Brain microvascular endothelial cell (primary cell): Measurements from ENCODE around the gene ZNF862.

Source experiments
- DNase-seq: peaks from one replicate; pipeline ENCODE4 v3.0.0-alpha.2; 2020
- H3K27ac ChIP-seq: fragments of 250-450 bp; sonication (Bioruptor Pico); 2 replicates; pipeline ENCODE4 v1.5.1; 2020; ENCODE audit warnings: mild to moderate bottlenecking, moderate library complexity
- H3K27me3 ChIP-seq: fragments of 250-450 bp; sonication (Bioruptor Pico); replicated peaks from 2 replicates; pipeline ENCODE4 v1.5.1; 2020; ENCODE audit warnings: mild to moderate bottlenecking
- H3K36me3 ChIP-seq: fragments of 250-450 bp; sonication (Bioruptor Pico); replicated peaks from 2 replicates; pipeline ENCODE4 v1.5.1; 2020; ENCODE audit warnings: mild to moderate bottlenecking
- H3K4me3 ChIP-seq: 2 replicates; pipeline ENCODE4 v1.5.1; 2011; ENCODE audit warnings: low read depth, mild to moderate bottlenecking, control low read depth, low read length, moderate library complexity
- in situ Hi-C: cut with HindIII; loops from 2 replicates; pipeline ENCODE4 v1.10.0; 2017; ENCODE audit warnings: low sequenced_read_pairs, low pct_ligation_motif_present
- TF ChIP-seq, protein P1 (sequence below): IDR thresholded peaks from 2 replicates; pipeline ENCODE4 v1.5.1; 2011; ENCODE audit warnings: low read depth, mild to moderate bottlenecking, moderate library complexity, low read length, control low read depth, inconsistent platforms; ENCODE audit errors: missing control alignments

ZNF862 gene

DNA sequence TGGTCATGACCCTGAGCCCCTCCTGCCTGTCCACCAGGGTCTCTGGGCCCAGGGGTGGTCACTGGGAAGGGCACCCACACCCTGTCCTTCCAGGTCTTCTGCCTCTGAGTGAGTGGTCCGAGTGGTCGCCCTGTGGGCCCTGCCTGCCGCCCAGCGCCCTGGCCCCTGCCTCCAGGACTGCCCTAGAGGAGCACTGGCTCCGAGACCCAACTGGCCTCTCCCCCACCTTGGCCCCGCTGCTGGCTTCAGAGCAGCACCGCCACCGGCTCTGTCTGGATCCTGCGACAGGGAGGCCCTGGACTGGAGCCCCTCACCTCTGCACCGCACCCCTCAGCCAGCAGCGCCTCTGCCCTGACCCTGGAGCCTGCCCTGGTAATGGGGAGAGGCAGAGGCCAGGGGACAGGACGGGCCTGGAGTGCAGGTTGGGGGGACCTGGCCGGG, 13.9 kb upstream of the ZNF862 start:
- TF ChIP-seq, protein P1, sequence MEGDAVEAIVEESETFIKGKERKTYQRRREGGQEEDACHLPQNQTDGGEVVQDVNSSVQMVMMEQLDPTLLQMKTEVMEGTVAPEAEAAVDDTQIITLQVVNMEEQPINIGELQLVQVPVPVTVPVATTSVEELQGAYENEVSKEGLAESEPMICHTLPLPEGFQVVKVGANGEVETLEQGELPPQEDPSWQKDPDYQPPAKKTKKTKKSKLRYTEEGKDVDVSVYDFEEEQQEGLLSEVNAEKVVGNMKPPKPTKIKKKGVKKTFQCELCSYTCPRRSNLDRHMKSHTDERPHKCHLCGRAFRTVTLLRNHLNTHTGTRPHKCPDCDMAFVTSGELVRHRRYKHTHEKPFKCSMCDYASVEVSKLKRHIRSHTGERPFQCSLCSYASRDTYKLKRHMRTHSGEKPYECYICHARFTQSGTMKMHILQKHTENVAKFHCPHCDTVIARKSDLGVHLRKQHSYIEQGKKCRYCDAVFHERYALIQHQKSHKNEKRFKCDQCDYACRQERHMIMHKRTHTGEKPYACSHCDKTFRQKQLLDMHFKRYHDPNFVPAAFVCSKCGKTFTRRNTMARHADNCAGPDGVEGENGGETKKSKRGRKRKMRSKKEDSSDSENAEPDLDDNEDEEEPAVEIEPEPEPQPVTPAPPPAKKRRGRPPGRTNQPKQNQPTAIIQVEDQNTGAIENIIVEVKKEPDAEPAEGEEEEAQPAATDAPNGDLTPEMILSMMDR = no peak
- H3K36me3 ChIP-seq = no peaks in the 10 kb centered on the region
- H3K27me3 ChIP-seq = no peaks in the 10 kb centered on the region
- H3K27ac ChIP-seq = no peak overlapping the region
- in situ Hi-C loops = no loop called here
- no peak for DNase-seq
- H3K4me3 ChIP-seq = no peak overlapping the region

DNA sequence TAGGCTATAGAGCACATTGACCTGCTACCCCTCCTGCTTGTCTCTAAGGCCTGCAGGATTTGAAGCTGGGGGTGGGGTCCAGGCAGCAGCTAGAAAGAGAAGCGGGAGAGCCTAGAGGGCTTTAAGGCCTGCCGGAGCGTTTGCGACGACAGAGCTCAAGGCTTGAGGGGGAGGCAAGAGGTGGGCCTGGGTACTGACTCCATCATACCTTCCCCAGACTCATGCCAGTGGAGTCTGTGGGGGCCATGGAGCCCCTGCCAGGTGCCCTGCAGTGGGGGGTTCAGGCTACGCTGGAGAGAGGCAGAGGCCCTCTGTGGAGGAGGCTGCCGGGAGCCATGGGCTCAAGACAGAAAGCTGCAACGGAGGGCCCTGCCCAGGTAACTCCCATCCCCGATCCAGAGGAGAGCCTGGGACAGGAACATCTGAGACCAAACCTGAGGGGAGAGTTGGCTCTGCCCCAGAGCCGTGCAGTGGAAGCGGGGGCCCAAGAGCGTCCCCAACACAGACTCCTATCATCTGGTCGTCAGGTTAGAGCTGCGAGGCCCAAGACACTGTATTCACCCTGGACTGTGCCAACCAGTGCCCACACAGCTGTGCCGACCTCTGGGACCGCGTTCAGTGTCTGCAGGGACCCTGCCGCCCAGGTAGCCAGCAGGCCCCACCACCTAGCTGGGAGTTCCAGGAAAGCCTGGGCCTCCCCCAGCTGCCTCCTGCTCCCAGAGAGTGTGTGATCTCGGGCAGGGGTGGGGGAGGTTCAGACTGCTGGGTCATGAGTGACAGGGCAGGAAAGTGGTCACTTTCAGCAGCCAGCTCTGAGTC, 13.2 kb upstream of the ZNF862 start:
- Histone ChIP-seq H3K4me3 (no peak overlapping the region), H3K27ac (no peak overlapping the region), H3K27me3 (no peaks in the 10 kb centered on the region), H3K36me3 (no peaks in the 10 kb centered on the region)
- no peak for DNase-seq
- TF ChIP-seq, protein P1 = no peak
- in situ Hi-C loops = no loop called here

DNA sequence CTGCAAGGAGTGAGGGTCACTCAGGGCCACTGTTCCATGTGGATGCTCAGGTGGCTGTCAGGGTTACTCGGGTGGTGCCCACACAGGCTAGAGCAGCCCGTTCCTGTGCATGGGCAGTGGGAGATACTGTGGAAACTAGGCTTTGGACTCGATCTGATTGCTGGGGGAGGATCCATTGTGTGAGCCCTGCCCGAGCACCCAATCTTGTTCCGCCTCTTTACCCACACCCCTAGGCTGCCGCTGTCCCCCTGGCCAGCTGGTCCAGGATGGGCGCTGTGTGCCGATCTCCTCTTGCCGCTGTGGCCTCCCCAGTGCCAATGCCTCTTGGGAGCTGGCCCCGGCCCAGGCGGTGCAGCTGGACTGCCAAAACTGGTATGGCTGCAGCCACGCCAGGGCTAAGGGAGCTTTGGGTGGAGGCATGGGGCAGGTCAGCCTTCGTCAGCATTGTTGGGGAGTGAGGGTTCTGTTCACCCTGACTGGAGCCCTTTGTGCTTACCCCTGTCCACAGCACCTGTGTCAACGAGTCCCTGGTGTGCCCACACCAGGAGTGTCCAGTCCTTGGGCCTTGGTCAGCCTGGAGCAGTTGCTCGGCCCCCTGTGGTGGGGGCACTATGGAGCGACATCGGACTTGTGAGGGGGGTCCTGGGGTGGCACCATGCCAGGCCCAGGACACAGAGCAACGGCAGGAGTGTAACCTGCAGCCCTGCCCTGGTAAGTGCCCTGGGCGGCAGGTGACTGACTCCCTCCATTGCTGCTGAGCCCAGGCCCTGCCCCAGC, 12.4 kb upstream of the ZNF862 start:
- no peak overlapping the region for H3K27ac ChIP-seq
- H3K4me3 ChIP-seq = no peak overlapping the region
- no peaks in the 10 kb centered on the region for H3K36me3 ChIP-seq
- in situ Hi-C loops = no loop called here
- H3K27me3 ChIP-seq = no peaks in the 10 kb centered on the region
- TF ChIP-seq, protein P1 = no peak
- no peak for DNase-seq

DNA sequence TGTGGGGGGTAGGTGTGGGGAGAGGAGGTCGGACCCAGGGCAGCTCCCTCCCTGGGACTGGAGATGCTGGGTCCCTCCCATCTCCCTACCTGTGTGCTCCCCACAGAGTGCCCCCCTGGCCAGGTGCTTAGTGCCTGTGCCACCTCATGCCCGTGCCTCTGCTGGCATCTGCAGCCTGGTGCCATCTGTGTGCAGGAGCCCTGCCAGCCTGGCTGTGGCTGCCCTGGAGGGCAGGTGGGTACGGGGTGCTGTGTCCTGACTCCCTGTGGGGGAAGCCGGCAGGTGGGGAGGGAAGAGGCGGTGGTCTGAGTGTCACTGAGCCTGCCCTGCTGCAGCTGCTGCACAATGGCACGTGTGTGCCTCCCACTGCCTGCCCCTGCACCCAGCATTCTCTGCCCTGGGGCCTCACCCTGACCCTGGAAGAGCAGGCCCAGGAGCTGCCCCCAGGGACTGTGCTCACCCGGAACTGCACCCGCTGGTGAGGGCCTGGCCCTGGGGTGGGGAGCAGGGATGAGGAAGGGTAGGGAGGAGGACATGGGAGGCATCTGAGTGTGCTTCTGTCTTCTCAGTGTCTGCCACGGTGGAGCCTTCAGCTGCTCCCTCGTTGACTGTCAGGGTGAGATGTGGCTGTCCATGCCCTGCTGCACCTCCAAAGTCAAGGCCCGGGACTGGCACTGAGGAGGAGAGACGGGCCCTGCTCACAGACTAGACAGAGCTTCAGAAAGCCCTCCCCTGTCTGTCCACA, 11.7 kb upstream of the ZNF862 start:
- Histone ChIP-seq H3K36me3 (no peaks in the 10 kb centered on the region), H3K27me3 (no peaks in the 10 kb centered on the region), H3K27ac (no peak overlapping the region), H3K4me3 (no peak overlapping the region)
- no peak for DNase-seq
- in situ Hi-C loops = no loop called here
- TF ChIP-seq, protein P1 = no peak

DNA sequence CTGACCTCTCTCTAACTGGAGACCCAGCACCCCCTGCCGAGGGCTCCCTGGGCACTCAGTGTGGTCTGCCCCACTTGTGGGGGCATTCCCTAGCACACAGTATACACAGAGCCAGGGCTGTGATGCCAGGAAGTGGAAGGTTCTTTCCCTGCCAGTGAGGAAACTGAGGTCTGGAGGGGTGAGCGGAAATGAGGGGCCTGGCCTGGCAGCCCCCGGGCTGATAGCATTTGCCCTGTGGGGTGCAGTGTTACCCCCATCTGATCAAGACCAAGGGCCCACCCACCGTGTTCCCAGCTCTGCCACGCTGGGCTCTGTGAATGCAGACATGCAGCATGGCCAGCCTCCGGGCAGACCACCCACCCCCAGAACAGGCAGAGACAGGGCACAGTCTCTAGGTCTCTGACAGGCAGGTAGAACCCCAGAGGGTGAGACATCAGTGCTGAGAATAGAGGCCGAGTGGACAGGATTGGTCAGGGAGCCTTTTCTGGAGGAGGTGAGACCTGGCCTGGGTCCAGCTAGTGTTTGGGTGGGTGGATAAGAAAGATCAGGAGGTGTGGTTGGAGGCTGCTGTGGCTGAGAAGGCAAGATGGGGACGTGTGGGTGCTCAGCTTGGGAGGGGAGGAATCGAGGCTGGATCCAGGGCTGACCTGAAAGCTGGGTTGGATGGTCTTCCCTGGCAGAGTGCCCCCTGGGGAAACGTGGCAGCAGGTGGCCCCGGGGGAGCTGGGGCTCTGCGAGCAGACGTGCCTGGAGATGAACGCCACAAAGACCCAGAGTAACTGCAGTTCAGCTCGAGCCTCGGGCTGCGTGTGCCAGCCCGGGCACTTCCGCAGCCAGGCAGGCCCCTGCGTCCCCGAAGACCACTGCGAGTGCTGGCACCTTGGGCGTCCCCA, 10.8 kb upstream of the ZNF862 start:
- in situ Hi-C loops = no loop called here
- Histone ChIP-seq H3K36me3 (no peaks in the 10 kb centered on the region), H3K4me3 (no peak overlapping the region), H3K27me3 (peaks cover 3% of the 10 kb centered on the region), H3K27ac (no peak overlapping the region)
- DNase-seq = no peak
- TF ChIP-seq, protein P1 = no peak
